HL-60 (cell line): ENCODE results near the gene EFNA1.

ENCODE experiments used
- POLR2AphosphoS5 ChIP-seq: IDR thresholded peaks from 2 replicates; pipeline ENCODE4 v1.6.1; 2012; ENCODE audit warnings: low read depth
- TF ChIP-seq, protein P1 (sequence below): IDR thresholded peaks from one replicate; pipeline ENCODE4 v1.5.1; 2011; ENCODE audit warnings: low read length, control low read depth, inconsistent platforms; ENCODE audit not compliant: insufficient read depth
- TF ChIP-seq, protein P2 (sequence below): IDR thresholded peaks from 2 replicates; pipeline ENCODE4 v1.6.1; 2012; ENCODE audit warnings: low read depth; ENCODE audit not compliant: insufficient replicate concordance

DNA sequence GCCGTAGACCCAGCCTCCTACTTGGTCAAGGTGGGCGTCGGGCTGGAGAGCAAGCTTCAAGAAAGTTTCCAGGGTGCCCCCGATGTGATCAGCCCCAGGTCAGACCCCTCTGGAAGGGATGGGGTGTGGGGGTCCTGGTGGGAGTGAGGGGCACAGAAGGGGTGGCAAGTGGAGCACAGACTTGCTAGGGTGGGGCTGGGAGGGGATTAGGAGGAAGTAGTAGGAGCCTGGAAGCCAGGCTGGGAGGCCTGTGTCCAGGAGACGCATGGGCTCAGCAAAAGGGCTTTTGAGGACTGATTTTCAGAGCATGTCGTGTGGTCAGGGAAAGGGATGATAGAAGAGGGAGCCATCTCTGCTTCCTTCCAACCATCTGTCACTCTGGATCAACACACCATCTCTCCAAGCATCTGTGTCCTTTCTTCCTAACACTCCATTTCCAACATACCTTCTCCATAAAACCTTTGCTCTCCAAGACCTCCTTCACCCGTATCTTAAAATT is 54.4 kb downstream of the EFNA1 start:
- no peak for TF ChIP-seq POLR2AphosphoS5
- TF ChIP-seq, protein P1, sequence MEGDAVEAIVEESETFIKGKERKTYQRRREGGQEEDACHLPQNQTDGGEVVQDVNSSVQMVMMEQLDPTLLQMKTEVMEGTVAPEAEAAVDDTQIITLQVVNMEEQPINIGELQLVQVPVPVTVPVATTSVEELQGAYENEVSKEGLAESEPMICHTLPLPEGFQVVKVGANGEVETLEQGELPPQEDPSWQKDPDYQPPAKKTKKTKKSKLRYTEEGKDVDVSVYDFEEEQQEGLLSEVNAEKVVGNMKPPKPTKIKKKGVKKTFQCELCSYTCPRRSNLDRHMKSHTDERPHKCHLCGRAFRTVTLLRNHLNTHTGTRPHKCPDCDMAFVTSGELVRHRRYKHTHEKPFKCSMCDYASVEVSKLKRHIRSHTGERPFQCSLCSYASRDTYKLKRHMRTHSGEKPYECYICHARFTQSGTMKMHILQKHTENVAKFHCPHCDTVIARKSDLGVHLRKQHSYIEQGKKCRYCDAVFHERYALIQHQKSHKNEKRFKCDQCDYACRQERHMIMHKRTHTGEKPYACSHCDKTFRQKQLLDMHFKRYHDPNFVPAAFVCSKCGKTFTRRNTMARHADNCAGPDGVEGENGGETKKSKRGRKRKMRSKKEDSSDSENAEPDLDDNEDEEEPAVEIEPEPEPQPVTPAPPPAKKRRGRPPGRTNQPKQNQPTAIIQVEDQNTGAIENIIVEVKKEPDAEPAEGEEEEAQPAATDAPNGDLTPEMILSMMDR = no peak
- TF ChIP-seq, protein P2, sequence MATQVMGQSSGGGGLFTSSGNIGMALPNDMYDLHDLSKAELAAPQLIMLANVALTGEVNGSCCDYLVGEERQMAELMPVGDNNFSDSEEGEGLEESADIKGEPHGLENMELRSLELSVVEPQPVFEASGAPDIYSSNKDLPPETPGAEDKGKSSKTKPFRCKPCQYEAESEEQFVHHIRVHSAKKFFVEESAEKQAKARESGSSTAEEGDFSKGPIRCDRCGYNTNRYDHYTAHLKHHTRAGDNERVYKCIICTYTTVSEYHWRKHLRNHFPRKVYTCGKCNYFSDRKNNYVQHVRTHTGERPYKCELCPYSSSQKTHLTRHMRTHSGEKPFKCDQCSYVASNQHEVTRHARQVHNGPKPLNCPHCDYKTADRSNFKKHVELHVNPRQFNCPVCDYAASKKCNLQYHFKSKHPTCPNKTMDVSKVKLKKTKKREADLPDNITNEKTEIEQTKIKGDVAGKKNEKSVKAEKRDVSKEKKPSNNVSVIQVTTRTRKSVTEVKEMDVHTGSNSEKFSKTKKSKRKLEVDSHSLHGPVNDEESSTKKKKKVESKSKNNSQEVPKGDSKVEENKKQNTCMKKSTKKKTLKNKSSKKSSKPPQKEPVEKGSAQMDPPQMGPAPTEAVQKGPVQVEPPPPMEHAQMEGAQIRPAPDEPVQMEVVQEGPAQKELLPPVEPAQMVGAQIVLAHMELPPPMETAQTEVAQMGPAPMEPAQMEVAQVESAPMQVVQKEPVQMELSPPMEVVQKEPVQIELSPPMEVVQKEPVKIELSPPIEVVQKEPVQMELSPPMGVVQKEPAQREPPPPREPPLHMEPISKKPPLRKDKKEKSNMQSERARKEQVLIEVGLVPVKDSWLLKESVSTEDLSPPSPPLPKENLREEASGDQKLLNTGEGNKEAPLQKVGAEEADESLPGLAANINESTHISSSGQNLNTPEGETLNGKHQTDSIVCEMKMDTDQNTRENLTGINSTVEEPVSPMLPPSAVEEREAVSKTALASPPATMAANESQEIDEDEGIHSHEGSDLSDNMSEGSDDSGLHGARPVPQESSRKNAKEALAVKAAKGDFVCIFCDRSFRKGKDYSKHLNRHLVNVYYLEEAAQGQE = no peak
